ENCODE results near the gene TAF3. TPM values are rescaled to one million over a fixed set of nuclear protein-coding genes. Genes with fewer than 3 reads are reported as not detected.

The TAF3 gene, protein sequence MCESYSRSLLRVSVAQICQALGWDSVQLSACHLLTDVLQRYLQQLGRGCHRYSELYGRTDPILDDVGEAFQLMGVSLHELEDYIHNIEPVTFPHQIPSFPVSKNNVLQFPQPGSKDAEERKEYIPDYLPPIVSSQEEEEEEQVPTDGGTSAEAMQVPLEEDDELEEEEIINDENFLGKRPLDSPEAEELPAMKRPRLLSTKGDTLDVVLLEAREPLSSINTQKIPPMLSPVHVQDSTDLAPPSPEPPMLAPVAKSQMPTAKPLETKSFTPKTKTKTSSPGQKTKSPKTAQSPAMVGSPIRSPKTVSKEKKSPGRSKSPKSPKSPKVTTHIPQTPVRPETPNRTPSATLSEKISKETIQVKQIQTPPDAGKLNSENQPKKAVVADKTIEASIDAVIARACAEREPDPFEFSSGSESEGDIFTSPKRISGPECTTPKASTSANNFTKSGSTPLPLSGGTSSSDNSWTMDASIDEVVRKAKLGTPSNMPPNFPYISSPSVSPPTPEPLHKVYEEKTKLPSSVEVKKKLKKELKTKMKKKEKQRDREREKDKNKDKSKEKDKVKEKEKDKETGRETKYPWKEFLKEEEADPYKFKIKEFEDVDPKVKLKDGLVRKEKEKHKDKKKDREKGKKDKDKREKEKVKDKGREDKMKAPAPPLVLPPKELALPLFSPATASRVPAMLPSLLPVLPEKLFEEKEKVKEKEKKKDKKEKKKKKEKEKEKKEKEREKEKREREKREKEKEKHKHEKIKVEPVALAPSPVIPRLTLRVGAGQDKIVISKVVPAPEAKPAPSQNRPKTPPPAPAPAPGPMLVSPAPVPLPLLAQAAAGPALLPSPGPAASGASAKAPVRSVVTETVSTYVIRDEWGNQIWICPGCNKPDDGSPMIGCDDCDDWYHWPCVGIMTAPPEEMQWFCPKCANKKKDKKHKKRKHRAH
- 0.80 to 4.1 TPM (median 2.0 TPM) in 3 replicates for polyA plus RNA-seq
- polyA plus RNA-seq (2011; ENCODE audit: low read depth) = 8.1 TPM
- polyA plus RNA-seq (2011; cell fraction: cytosol; rRNA removed) = 2.2 and 2.7 TPM in 2 replicates
- 2.8 and 3.8 TPM in 2 replicates for polyA plus RNA-seq (2011; cell fraction: nucleus; rRNA removed)
- 3.9 and 5.5 TPM in 2 replicates for polyA plus RNA-seq (2012; ENCODE audit: low replicate concordance)
- 0.82 to 1.9 TPM (median 1.8 TPM) in 3 replicates for polyA minus RNA-seq
- polyA minus RNA-seq (2011; cell fraction: cytosol; rRNA and poly(A)+ RNA removed) = 1.2 TPM
- polyA minus RNA-seq (2011; cell fraction: nucleus; rRNA and poly(A)+ RNA removed) = 1.8 and 4.1 TPM in 2 replicates

DNA sequence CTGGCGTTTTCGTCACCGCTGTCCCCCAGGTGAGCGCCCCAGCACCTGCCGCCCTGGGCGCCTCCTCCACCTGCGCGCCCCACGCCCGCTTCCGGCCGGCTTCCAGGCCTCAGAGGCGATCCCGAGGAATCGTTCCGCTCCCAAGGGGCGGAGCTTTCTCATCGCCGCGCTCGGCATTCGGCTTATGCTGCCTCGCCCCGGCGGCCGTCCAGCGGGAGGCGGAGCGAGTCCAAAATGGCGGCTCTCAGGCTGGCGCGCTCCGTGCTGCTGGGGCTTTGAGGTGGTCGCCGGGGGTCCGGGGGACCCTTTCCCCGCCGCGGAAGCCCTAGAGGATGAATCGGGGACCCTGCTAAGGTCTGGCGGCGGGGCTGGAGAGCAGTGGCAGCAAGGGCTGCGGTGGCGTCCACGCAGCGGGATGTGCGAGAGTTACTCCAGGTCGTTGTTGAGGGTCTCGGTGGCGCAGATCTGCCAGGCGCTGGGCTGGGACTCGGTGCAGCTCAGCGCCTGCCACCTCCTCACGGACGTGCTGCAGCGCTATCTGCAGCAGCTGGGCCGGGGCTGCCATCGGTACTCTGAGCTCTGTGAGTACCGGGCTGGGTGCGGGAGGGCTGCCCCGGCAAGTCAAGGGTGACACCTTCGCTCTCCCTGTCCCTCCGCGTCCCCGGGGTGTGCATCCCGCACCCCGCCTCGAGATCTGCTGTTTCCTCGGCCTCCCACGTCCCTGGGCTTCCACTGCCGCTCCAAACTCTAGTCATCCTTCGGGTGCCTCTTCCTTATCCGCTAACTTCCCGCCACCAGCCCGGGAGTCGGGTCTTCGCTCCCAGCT lies at the start of gene TAF3:
Gene TAF3, plus strand, starts transcription at position 211 of the 826 bp plus-strand sequence. Its CDS starts 205 bp downstream, at position 416.
- FAIRE-seq (no peak), DNase-seq (ENCODE audit: low read depth, low spot score) (no peak)
- Histone ChIP-seq H3K9me1 (ENCODE audit: control insufficient read depth, extremely low read depth, insufficient read depth, low read length) (no peaks in the 10 kb centered on the region), H3K4me2 (ENCODE audit: control insufficient read depth, extremely low read depth, insufficient read depth, low read depth, low read length) (peak within 1 kb of the TSS; percentile 99), H3K79me2 (ENCODE audit: control insufficient read depth, insufficient read depth, low read length) (peaks cover 28% of the 10 kb centered on the region), H3K27ac (ENCODE audit: control insufficient read depth, insufficient read depth, low read length) (peak within 1 kb of the TSS; percentile 64), H3K9me3 (ENCODE audit: control insufficient read depth, low read depth, low read length) (no peaks in the 10 kb centered on the region), H4K20me1 (ENCODE audit: control insufficient read depth, extremely low read depth, insufficient read depth, low read length) (no peaks in the 10 kb centered on the region), H3K9ac (ENCODE audit: control insufficient read depth, extremely low read depth, insufficient read depth, low read length) (peak within 1 kb of the TSS; percentile 83), H3K27me3 (ENCODE audit: control insufficient read depth, extremely low read depth, insufficient read depth, low read length) (no peaks in the 10 kb centered on the region), H3K4me1 (ENCODE audit: control insufficient read depth, extremely low read depth, insufficient read depth, low read length) (peaks cover 7% of the 10 kb centered on the region), H3K4me3 (ENCODE audit: control insufficient read depth in 2 of 3, extremely low read depth in 1 of 3, insufficient read depth in 2 of 3, low read depth in 1 of 3, low read length in 3 of 3) (peak within 1 kb of the TSS; percentile 73 to 100 (median 89)), H2AFZ (ENCODE audit: control insufficient read depth, low read length) (peak within 1 kb of the TSS; percentile 100), H3K36me3 (ENCODE audit: control insufficient read depth in 2 of 2, extremely low read depth in 1 of 2, insufficient read depth in 2 of 2, low read length in 2 of 2) (no peaks in the 10 kb centered on the region)
- dilution Hi-C loops (cut with MboI; ENCODE audit: extremely low pct_ligation_motif_present, low sequenced_read_pairs) = no loop called here
- TF ChIP-seq EZH2 (IDR thresholded peaks at IDR 0.05; ENCODE audit: low read length) = no peak
- TF ChIP-seq, protein P1, sequence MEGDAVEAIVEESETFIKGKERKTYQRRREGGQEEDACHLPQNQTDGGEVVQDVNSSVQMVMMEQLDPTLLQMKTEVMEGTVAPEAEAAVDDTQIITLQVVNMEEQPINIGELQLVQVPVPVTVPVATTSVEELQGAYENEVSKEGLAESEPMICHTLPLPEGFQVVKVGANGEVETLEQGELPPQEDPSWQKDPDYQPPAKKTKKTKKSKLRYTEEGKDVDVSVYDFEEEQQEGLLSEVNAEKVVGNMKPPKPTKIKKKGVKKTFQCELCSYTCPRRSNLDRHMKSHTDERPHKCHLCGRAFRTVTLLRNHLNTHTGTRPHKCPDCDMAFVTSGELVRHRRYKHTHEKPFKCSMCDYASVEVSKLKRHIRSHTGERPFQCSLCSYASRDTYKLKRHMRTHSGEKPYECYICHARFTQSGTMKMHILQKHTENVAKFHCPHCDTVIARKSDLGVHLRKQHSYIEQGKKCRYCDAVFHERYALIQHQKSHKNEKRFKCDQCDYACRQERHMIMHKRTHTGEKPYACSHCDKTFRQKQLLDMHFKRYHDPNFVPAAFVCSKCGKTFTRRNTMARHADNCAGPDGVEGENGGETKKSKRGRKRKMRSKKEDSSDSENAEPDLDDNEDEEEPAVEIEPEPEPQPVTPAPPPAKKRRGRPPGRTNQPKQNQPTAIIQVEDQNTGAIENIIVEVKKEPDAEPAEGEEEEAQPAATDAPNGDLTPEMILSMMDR (optimal IDR thresholded peaks at IDR 0.05 in 1 of 3, IDR thresholded peaks at IDR 0.05 in 1 of 3, conservative IDR thresholded peaks at IDR 0.05 in 1 of 3; ENCODE audit: extremely low read depth in 1 of 3, insufficient read depth in 2 of 3, low read length in 3 of 3) = no peak

Measured in keratinocyte (primary cell).